Dermis blood vessel endothelial cell (primary cell): ENCODE data around the gene BORCS6. TPM values are rescaled to one million over a fixed set of nuclear protein-coding genes. Genes with fewer than 3 reads are reported as not detected.

ENCODE experiments used
- DNase-seq: peaks from one replicate; pipeline ENCODE4 v3.0.0; 2010
- total RNA-seq: library from RNA; depleted of rRNA; stranded (reverse); fragments of >200 nt; gene quantifications from 2 replicates; pipeline ENCODE4 v1.2.3, GENCODE V29; 2014

Gene BORCS6
- total RNA-seq, 1 donor from 2014 or later, result 18.9 TPM

GRCh38 chr17:8210761-8211458 lies 20.9 kb upstream of the BORCS6 start:
- DNase-seq, result peak; percentile 39

GRCh38 chr17:8209907-8210760 lies 20.2 kb upstream of the BORCS6 start, which contains the start of gene AURKB:
AURKB (minus strand) TSS chr17:8210575; CDS start chr17:8210224, 351 bp downstream.
- DNase-seq, result peak; percentile 98

GRCh38 chr17:8206536-8206935 lies 16.6 kb upstream of the BORCS6 start:
- no peak for DNase-seq

GRCh38 chr17:8204761-8205555 lies 15.0 kb upstream of the BORCS6 start:
- DNase-seq, result no peak

GRCh38 chr17:8192070-8192815 lies 2.3 kb upstream of the BORCS6 start:
- peak; percentile 95 for DNase-seq

GRCh38 chr17:8190506-8190905 lies 526 bp upstream of the BORCS6 start:
- DNase-seq, result no peak

GRCh38 chr17:8189041-8189710 lies 804 bp downstream of the BORCS6 start:
- peak; percentile 50 for DNase-seq

GRCh38 chr17:8188263-8188839 lies 1.6 kb downstream of the BORCS6 start:
- DNase-seq, result no peak

GRCh38 chr17:8187517-8188262 lies 2.3 kb downstream of the BORCS6 start:
- DNase-seq, result peak; percentile 98

GRCh38 chr17:8186787-8187516 lies 3.0 kb downstream of the BORCS6 start:
- peak; percentile 97 for DNase-seq

GRCh38 chr17:8186446-8186786 lies 3.6 kb downstream of the BORCS6 start:
- no peak for DNase-seq

- DNase-seq, result peak; percentile 86
These were observed 4.2 kb downstream of the BORCS6 start for GRCh38 chr17:8185582-8186445.

GRCh38 chr17:8176998-8177731 lies 12.8 kb downstream of the BORCS6 start:
- DNase-seq, result no peak

GRCh38 chr17:8176197-8176940 lies 13.6 kb downstream of the BORCS6 start, which contains the start of gene TMEM107:
TMEM107 (minus strand) TSS chr17:8176380; CDS start chr17:8176286, 94 bp downstream.
- peak; percentile 88 for DNase-seq

GRCh38 chr17:8175795-8176196 lies 14.2 kb downstream of the BORCS6 start:
- no peak for DNase-seq

- DNase-seq, result no peak
These were observed 16.1 kb downstream of the BORCS6 start for GRCh38 chr17:8173871-8174322.
